Measurements from ENCODE around the gene C1QL2. TPM values are rescaled to one million over a fixed set of nuclear protein-coding genes. Genes with fewer than 3 reads are reported as not detected.

C1QL2 gene
- total RNA-seq, 1 experiment from 2014 or later = not detected

DNA sequence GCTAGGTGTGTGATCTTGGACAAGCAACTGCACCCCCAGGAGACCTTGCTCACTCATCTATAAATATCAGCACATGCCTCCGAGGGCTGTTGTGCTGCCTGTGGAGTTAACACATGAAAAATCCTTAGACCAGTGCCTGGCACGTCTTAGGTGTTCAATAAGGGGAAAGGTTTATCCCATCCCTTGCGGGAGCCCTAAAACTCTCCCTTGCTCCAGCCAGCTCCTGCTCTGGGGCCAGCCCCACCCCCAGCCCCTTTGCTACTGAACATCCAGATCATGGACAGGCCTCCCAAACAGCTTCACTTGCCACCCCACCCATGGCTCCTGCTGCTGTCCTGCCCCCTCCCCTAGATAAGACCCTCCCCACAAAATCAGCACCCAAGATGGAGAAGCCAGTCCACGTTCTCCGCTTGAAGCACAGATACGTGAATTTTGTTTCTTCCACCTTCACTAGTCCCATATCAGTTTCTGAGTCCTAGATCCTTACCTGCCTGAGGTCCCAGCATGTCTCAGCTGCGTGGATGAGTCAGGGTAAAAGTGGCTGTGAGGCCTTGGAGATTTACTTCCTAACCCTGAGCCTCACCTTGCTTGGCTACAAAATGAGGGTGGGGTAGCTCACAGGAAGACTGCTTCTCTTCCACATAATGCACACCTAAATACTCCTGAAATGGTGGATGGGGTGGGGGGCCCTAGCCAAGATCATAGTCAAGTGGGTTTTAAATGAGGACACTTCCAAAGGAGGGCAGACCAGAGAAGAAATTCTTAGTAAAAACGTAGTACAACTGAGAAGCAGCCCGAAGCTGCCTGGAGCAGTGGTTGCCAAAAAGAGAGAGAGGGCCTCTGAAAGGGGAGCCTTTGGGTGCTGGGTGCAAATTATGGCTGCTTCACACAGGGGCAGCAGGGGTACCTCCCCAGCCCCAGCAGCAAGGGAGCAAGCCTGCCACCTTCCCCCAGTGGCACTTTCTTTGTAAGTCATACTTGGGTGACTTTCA lies 40.4 kb downstream of the C1QL2 start:
- in situ Hi-C loops (cut with HindIII; ENCODE audit: low pct_unique_long_range_greater_than_20kb, low sequenced_read_pairs) = no loop called here
- DNase-seq (ENCODE audit: low read depth, low spot score) = no peak

DNA sequence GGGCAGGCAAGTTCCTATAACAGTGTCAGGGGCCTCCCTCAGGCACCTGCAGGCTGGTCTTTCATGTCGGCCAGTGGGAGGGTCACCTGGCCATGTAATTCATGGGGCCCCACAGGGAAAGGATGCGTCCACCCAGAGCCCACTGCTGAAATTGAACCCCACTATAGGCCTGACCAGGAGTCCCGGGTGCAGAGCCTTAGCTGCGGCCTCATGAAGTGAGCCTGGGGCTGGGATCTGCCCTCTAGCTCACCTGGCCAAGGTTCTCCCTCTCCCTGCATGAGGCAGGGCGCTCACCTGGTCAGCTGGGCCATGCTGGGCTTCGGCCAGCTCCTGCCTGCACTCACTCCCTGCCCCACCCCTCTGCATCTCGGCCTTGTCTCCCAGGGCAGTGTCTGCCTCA lies 41.1 kb downstream of the C1QL2 start:
- in situ Hi-C loops (cut with HindIII; ENCODE audit: low pct_unique_long_range_greater_than_20kb, low sequenced_read_pairs) = no loop called here
- DNase-seq (ENCODE audit: low read depth, low spot score) = no peak

DNA sequence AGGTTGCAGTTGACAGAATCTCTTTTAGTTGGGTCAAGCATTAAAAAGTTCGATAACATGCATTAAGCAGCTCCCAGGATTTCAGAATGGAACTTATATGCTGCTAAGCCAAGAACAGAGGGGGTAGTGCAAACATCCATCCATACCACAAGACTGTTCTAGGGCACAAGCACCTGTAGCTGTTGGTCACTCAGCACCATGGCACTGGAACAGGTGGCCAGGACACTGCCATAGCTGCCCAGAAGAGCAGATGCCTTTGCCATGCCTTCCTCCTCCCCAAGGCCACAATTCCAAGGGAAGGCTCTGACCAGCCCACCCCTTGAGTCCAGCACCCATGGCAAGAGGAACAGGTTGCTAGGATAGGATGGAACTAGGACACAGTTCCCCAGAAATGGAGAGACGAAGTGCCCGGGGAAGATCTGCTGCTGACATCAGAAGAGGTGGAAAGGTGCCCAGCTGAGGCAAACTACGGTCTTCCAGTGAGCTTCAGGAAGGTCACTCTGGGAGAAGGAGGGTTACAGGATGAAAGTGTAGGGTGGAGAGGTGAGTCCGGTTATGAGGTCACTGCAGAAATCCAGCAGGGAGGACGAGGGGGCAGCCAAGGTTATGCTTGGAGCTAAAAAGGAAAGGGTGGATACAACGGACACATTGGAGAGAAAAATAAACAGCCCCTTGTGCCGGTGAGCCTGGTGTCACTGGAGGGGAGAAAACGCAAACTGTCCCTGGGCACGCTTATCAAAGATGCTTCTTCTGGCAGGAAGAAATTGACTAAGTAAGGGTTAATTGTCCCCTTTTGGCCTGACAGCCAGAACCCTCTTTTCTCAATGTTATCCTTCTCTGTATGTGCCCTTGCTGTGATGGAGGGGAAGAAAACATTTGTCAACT lies 41.9 kb downstream of the C1QL2 start:
- in situ Hi-C loops (cut with HindIII; ENCODE audit: low pct_unique_long_range_greater_than_20kb, low sequenced_read_pairs) = no loop called here
- no peak for DNase-seq (ENCODE audit: low read depth, low spot score)

DNA sequence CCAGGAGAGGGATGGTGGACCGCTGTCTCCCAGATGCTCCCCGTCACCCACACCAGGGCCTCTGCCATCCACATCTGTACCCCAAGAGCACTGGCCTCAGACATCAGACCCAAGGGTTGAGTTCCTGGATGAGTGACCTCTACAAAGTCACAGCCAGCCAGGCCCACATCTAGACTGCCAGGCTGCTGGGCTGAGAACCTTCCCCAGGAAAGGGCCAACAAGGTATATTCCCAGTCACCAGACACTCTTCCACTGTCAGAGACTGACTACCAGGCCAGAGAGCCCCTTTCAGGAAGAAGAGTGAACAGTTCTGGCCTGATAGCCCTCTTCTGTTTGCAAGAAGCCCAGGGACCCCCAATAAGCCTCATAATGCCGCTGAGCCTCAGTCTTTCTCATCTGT lies 44.3 kb downstream of the C1QL2 start:
- in situ Hi-C loops (cut with HindIII; ENCODE audit: low pct_unique_long_range_greater_than_20kb, low sequenced_read_pairs) = no loop called here
- DNase-seq (ENCODE audit: low read depth, low spot score) = no peak

DNA sequence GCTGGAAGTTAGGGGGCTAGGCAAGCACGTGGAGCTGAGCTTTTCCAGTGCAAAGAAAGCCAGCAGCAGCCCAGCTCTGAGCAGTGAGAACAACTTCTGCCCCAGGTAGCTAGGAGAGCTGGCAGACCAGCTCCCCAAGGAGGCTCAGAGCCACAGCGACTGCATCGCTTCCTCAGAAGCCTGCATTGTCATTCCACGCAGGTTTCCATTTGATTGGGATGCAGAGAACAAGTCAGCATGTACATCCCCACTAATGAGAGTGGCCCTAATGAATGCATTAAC lies 45.1 kb downstream of the C1QL2 start:
- in situ Hi-C loops (cut with HindIII; ENCODE audit: low pct_unique_long_range_greater_than_20kb, low sequenced_read_pairs) = no loop called here

DNA sequence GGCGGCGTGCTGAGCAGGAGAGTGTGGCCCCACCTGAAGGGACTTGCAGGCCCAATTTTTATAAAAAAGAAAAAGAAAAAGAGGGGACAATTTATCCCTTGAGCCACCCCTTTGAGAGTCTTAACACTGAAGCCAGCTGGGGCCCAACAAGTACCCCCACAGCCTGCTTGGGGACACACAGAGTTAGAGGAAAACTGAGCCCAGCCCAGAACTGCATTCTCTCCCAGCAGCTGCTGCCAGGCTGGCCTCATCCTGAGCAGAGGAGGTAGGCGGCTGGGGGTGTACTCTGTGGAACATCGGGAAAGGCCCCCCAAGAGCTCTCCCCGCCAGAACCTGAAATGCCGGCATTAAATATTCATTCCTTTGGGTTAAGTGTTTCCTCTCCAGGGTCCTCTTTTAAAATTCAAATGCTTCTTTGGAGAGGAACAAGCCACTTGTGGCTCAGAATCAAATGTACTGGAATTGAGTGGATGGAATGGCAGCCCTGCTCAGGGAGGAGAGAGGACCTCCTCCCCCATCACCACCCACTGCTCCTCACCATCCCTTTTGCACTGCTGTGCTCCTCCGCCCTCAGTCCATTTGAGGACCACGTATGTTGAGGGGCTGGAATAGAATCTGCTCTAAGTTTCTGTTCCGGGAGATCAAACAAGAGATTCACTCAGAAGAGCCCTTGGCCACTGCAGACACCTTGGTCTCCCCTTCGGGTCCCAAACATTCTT lies 45.6 kb downstream of the C1QL2 start:
- in situ Hi-C loops (cut with HindIII; ENCODE audit: low pct_unique_long_range_greater_than_20kb, low sequenced_read_pairs) = no loop called here

More for the DNA sequence above, 45.1 kb downstream of the C1QL2 start:
- no peak for DNase-seq (ENCODE audit: low read depth, low spot score)

DNA sequence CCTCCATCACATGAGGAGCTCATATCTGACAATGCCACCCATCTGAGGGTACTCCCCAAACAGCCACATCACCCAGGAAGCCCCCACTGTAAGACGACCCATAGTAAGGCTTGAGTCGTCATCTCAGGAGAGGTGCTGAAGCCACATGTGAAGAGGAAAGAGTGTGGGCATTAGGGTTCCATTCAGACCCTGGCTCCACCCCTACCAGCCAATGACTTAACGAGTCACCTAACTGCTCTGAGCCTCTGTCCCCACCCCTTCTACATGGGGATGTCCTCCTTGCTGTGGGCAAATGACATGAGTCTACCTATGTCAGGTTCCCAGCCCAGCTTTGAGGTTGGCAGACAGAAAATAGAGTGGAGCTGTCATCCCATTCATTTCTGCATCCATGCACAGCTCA lies 46.3 kb downstream of the C1QL2 start:
- in situ Hi-C loops (cut with HindIII; ENCODE audit: low pct_unique_long_range_greater_than_20kb, low sequenced_read_pairs) = no loop called here
- no peak for DNase-seq (ENCODE audit: low read depth, low spot score)

More for the DNA sequence above, 45.6 kb downstream of the C1QL2 start:
- DNase-seq (ENCODE audit: low read depth, low spot score) = no peak

DNA sequence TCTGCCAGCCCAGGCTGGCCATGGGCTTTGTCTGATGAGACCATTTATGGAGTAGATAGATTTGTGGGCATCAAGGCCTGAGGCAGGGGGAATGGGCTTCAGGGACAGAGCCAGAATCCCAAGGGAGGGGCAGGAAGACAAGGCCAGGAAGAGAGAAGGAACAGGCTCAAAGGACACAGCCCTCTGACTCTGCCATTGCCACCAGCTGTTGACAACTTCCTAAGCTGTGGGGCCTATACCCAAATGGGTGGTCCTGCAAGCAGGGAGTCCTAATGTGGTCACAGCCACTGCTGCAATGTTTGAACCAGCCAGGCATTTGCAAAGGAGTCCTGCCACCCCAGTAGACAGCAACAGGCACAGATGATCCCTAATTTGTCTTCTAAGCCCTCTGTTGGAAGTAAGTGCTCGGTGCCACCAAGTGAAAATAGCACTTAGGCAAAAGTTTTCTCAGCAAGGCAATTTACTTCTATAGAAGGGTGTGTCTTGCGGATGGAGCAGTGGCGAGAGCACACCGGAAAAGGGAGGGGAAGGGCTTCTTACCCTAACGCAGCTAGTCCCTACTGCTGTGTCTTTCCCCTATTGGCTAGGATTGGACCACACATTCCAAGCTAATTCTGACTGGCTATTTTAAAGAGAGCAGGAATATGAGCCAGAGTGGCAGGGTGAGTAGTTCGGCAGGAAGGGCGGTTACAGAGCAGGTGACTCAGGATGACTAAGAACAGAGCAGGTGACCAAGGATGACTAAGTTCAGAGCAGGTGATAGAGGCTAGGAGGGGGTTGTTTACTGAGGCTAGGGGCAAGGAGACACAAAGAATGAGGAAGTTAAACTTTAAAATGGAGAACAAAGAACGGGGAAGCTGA lies 47.2 kb downstream of the C1QL2 start:
- DNase-seq (ENCODE audit: low read depth, low spot score) = no peak
- in situ Hi-C loops (cut with HindIII; ENCODE audit: low pct_unique_long_range_greater_than_20kb, low sequenced_read_pairs) = no loop called here

DNA sequence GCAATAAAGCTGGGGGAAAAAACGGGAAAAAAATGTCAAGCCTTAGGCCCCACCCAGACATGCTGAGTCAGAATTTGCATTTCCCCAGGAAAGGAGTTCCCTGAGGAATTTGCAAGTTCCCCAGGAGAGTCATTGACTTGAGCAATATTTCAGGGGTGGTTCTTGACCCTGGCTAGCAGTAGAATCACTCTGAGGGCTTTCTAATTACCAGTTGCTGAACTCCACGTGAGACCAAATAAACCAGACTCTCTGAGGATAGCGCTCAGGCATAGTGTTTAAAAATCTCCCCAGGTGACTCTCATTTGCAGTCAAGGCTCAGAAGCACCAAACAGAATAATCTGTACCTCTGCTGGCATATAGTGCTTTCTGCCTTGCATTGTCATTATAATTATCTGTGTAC lies 48.7 kb downstream of the C1QL2 start:
- in situ Hi-C loops (cut with HindIII; ENCODE audit: low pct_unique_long_range_greater_than_20kb, low sequenced_read_pairs) = no loop called here

DNA sequence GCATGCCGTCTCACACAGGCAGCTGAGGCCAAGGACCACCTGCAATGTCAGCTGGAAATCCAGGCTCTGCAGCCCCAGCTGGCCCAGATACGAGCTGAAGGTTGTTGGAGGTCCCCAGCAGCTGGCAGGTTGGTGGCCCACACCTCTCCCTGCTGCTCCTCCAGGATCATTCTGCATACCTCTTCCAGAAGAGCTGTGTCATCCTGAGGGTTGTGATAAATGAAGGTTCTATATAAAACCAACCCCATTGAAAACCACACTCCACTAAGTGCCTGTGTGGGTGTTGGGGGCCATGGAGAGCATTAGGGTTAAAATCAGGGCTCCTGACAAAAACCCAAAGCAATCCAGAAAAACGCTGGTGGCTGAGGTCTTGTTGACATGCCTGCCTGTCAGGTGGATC lies 50.4 kb downstream of the C1QL2 start:
- in situ Hi-C loops (cut with HindIII; ENCODE audit: low pct_unique_long_range_greater_than_20kb, low sequenced_read_pairs) = no loop called here
- no peak for DNase-seq (ENCODE audit: low read depth, low spot score)

More for the DNA sequence above, 48.7 kb downstream of the C1QL2 start:
- no peak for DNase-seq (ENCODE audit: low read depth, low spot score)

DNA sequence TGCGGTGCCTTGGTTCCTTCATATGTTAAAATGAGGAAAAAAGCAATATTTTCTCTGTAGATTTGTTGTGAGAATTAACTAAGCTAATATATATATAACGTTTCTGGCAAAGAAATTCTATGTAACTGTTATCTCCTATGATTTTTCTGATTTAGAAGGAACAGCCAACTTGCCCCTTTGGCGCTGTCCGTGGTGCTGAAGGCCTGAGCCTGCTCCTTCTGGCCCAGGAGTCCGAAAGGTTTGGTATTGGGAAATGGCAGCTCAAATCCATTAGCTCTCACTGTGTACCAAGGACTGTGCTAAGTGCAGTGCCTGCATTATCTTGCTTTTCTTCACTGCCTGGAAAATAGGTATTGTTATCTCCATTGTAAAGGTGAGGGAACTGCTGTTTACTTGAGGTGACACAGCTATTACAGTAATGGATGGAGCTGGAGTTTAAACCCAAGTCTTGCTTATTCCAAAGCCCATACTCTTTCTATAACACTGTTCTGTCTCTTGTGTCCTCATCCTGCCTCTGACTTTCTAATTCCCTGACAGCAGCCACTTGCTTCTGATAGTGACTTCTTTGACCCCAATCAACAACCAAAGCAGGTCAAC lies 52.2 kb downstream of the C1QL2 start:
- peak; percentile 15 for DNase-seq (ENCODE audit: low read depth, low spot score)
- in situ Hi-C loops (cut with HindIII; ENCODE audit: low pct_unique_long_range_greater_than_20kb, low sequenced_read_pairs) = no loop called here

Small RNA genes within 50 kb of the gene (small RNA-seq; reads per million reads assigned to genes)
- 0 to 0.48 reads per million in 2 experiments for gene RN7SL468P

Other genes starting within 250 kb of the C1QL2 start
- not detected in 2 replicates for gene MARCO, start 216.6 kb downstream of the C1QL2 start, total RNA-seq (2014; rRNA removed; shearing (Covaris generic))
- 6.0 and 8.5 TPM in 2 replicates for gene STEAP3, start 65.1 kb upstream of the C1QL2 start, total RNA-seq (2014; rRNA removed; shearing (Covaris generic))
- gene C2orf76, start 208.1 kb upstream of the C1QL2 start, total RNA-seq (2014; rRNA removed; shearing (Covaris generic)) = 23.6 and 23.8 TPM in 2 replicates
- 237 and 247 TPM in 2 replicates for gene DBI, start 208.2 kb upstream of the C1QL2 start, total RNA-seq (2014; rRNA removed; shearing (Covaris generic))